Peyer's patch (tissue), 4 donors: Measurements from ENCODE around the gene NPDC1.

ENCODE experiments used
- CTCF ChIP-seq, 6 experiments: fragments of 450-650 bp in 4 of 6; fragments of 200-600 bp in 2 of 6; sonication (generic) in 1 of 6; IDR thresholded peaks; one replicate each; pipeline ENCODE4 v1.5.1; 2017 to 2019; ENCODE audit warnings: antibody characterized with exemption in 6 of 6, mild to moderate bottlenecking in 3 of 6, moderate library complexity in 1 of 6
- POLR2A ChIP-seq, 2 donors: fragments of 450-650 bp; IDR thresholded peaks; one replicate each; pipeline ENCODE4 v1.5.1; 2017; ENCODE audit warnings: antibody characterized with exemption in 2 of 2, mild to moderate bottlenecking in 2 of 2, moderate library complexity in 2 of 2

GRCh38 chr9:137084526-137084925 lies 38.5 kb upstream of the NPDC1 start:
- TF ChIP-seq CTCF (IDR thresholded peaks at IDR 0.05), result no peak
- TF ChIP-seq POLR2A (IDR thresholded peaks at IDR 0.05), result no peak
